HUES48 (cell line): ENCODE data around the gene ZNF556.

Experiments
- H3K27ac ChIP-seq: one replicate; pipeline ENCODE4 v1.7.0; 2013; ENCODE audit warnings: low read depth, low read length, inconsistent platforms
- H3K27me3 ChIP-seq: 2 replicates; pipeline ENCODE4 v1.6.1; 2013; ENCODE audit warnings: mild to moderate bottlenecking, low read length; ENCODE audit not compliant: control insufficient read depth, insufficient read depth
- H3K36me3 ChIP-seq: 2 replicates; pipeline ENCODE4 v1.6.1; 2013; ENCODE audit warnings: low read length; ENCODE audit not compliant: control insufficient read depth, insufficient read depth
- H3K4me1 ChIP-seq: 2 replicates; pipeline ENCODE4 v1.6.1; 2013; ENCODE audit warnings: mild to moderate bottlenecking, low read length; ENCODE audit not compliant: control insufficient read depth, insufficient read depth
- H3K4me3 ChIP-seq: 2 replicates; pipeline ENCODE4 v1.5.1; 2013; ENCODE audit warnings: mild to moderate bottlenecking, low read depth, low read length
- H3K9ac ChIP-seq: 2 replicates; pipeline ENCODE4 v1.6.1; 2013; ENCODE audit warnings: mild to moderate bottlenecking, low read depth, low read length, moderate library complexity
- H3K9me3 ChIP-seq: 2 replicates; pipeline ENCODE4 v1.6.1; 2013; ENCODE audit warnings: low read length; ENCODE audit not compliant: control insufficient read depth, insufficient read depth

ZNF556 gene

DNA sequence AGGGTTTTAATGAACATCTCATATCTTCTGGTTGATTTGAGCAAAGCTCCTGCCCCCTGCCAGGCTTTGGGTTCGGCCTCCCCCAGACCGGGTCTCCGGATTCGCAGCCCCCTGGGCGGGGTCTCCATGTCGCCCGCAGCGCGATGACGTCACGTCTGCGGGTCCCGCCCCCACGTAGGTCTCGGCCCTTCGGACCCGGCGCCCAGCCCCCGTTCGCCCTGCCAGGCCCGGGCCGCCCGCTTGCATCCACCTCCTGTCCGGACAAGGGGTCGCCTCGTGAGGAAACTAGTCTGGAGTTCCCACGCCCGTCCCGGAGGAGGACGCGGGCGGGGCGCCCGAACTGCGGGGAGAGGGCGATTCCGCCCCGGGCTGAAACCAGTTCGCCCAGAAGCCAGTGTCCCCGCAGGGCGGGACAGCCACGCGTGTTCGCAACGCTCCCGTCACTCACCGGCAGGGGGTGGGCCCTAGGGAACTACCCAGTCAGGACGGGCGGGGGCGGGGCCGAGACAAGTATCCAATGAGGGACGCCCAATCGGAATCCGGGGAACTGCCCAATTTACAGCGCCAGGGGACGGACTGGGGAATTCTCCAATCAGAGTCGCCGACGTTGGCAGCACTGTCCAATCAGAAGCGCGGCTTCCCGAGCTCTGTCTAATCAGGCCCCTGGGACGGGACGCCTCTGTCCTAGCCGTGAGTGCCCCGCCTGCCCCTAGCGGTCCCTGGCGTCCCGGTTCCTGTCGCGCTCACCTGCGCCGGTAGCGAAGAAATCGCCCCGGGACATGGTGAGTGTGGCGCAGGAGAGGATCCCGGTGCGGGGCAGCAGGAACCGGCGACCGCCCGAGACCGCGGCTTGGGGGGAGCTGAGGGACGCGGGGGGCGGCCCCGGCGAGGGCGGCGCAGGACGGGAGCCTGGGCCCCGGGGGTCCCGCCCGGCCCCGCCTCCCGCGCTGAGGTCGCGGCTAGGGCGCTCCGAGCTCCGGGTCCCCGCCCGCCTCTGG lies 26.0 kb upstream of the ZNF556 start, which contains the start of gene ZNF555:
ZNF555 (plus strand) TSS at position 682 of the 998 bp plus-strand sequence; CDS start at position 780, 98 bp downstream.
- Histone ChIP-seq H3K4me1 (0 out of 2 replicates have a peak, but pooled peaks cover 4% of the 10 kb centered on the region), H3K27ac (peak within 1 kb of the TSS; percentile 90), H3K36me3 (no peaks in the 10 kb centered on the region), H3K9ac (peak within 1 kb of the TSS; percentile 61; the same call in 1 of the 2 replicates), H3K4me3 (peak within 1 kb of the TSS; percentile 78), H3K9me3 (peaks cover 17% of the 10 kb centered on the region), H3K27me3 (0 out of 2 replicates have a peak, but pooled peaks cover 4% of the 10 kb centered on the region)

DNA sequence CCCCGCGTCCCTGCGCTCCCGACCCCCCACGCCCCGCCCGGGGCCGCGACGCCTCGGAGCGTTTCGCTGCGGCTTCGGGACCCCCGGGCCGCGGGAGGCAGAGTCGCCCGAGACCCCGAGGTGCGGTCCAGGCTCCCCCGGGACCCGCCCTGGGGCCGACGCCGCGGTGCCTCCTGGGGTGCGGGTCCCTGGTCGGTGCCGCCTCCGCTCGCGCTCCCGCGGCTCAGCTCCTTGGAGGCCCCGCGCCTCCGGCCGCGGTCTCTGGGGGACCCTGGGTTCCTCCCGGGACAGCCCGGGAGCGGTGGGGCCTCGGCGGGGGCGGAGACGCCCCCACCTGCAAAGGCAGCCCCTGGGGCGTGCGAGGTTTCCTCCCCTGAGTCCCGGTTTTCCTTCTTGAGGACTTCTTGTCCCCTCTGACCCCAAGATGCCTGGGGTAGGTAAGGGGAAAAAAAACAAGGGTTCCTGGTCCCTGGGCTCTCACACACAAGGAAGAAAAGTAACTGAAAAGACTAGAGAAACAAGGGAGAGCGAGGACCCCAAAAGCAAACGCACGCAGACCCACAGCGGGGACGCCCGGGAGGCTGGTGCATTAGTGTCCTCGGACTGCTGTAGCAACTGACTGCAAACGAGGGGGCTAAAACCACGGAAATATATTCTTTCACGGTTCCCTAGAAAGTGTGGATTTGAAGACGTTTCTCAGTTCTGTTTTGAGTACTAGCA lies 25.1 kb upstream of the ZNF556 start:
- peaks cover 13% of the 10 kb centered on the region; the same call in 1 of the 2 replicates for H3K9me3 ChIP-seq
- H3K4me3 ChIP-seq: peak overlapping the region; percentile 78
- no peaks in the 10 kb centered on the region for H3K36me3 ChIP-seq
- no peak overlapping the region for H3K27ac ChIP-seq
- 0 out of 2 replicates have a peak, but pooled peaks cover 4% of the 10 kb centered on the region for H3K4me1 ChIP-seq
- no peak overlapping the region for H3K9ac ChIP-seq
- H3K27me3 ChIP-seq: 0 out of 2 replicates have a peak, but pooled peaks cover 4% of the 10 kb centered on the region

DNA sequence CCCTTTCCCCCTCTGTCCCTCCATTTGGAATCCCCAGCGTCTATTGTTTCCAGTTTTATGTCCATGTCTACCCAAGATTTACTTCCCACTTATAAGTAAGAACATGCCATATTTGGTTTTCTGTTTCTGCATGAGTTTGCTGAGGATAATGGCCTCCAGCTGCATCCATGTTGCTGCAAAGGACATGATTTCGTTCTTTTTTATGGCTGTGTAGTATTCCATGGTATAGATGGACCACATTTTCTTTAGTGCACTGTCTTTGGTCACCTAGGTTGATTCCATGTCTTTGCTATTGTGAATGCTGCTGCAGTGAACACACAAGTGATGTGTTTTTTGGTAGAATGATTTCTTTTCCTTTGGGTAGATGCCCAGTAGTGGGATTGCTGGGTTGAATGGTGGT lies 22.0 kb upstream of the ZNF556 start:
- 0 out of 2 replicates have a peak, but pooled peaks cover 4% of the 10 kb centered on the region for H3K4me1 ChIP-seq

DNA sequence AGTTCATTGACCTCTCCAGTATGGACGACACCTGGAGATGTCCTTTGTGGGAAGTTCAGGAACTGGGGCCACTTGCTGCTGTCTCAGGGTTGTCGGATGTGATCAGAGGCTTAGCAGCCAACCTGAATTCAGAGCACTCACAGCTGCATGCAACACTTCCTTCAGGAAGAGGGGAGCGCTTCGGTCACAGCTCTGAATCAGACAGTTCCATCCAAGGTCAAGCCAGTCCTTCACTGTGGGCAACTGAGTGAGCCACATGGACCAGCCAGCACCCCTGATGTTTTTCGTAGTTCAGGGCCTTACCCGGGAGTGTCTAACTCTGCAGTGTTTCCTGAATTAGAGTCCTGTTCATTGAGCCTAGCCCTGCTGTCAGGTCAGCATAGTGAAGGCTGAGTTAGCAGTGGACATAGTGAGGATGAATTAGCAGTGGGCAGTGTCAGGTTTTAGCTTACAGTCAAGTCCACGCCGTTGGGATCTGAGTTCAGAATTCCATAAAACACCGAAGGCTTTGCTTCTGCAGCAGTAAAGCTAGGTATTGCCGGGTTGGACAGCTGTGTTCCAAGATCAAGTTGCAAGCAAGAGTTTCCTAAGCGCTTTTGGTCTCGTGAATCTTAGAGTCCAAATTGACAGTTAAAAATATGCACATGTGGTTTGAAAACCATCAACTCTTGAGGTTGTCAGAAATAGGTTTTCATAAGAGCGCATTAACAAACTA lies 20.8 kb upstream of the ZNF556 start:
- Histone ChIP-seq H3K4me1 (0 out of 2 replicates have a peak, but pooled peaks cover 4% of the 10 kb centered on the region), H3K9me3 (peaks cover 35% of the 10 kb centered on the region), H3K27me3 (0 out of 2 replicates have a peak, but pooled peaks cover 4% of the 10 kb centered on the region), H3K4me3 (no peak overlapping the region), H3K36me3 (peaks cover 8% of the 10 kb centered on the region), H3K9ac (no peak overlapping the region), H3K27ac (no peak overlapping the region)

More for the DNA sequence above, 22.0 kb upstream of the ZNF556 start:
- Histone ChIP-seq H3K27ac (no peak overlapping the region), H3K9me3 (peaks cover 23% of the 10 kb centered on the region), H3K4me3 (no peak overlapping the region), H3K27me3 (0 out of 2 replicates have a peak, but pooled peaks cover 4% of the 10 kb centered on the region), H3K36me3 (no peaks in the 10 kb centered on the region), H3K9ac (no peak overlapping the region)

DNA sequence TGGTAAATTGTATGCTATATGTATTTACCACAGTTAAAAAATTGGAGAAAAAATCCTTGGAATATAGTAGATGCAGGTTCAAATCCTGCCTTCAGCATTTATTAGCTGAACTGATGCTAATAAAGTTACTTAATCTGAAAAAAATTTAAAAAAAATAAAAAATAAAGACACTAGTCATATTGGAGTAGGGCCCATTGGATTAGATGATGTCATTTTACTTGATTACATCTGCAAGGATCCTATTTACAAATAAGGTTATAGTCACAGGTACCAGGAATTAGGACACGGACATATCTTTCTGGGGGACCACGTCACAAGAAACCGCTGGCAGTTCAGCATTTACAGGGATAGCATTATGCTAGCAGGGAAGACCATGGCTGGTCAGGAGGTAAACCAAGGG lies 19.6 kb upstream of the ZNF556 start:
- H3K36me3 ChIP-seq: peaks cover 20% of the 10 kb centered on the region
- no peaks in the 10 kb centered on the region for H3K27me3 ChIP-seq
- peaks cover 47% of the 10 kb centered on the region for H3K9me3 ChIP-seq
- H3K4me1 ChIP-seq: no peaks in the 10 kb centered on the region
- no peak overlapping the region for H3K9ac ChIP-seq
- H3K27ac ChIP-seq: no peak overlapping the region
- H3K4me3 ChIP-seq: no peak overlapping the region

DNA sequence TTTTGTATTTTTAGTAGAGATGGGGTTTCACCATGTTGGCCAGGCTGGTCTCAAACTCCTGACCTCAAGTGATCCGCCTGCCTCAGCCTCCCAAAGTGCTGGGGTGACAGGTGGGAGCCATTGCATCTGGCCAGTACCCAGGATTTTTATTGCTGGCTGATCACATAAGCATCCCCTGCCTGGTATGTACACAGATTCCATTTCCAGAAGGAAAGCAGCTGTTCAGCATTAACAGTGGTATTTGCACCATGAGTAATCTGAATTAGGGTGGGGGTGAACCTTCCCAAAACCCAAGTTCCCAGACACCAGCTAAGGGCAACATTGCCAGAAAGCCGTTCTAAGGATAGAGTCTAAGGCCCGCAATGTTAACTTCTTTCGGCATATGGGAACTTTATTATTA lies 18.5 kb upstream of the ZNF556 start:
- peaks cover 31% of the 10 kb centered on the region for H3K36me3 ChIP-seq
- peaks cover 58% of the 10 kb centered on the region for H3K9me3 ChIP-seq
- H3K4me1 ChIP-seq: no peaks in the 10 kb centered on the region
- no peak overlapping the region for H3K9ac ChIP-seq
- H3K27me3 ChIP-seq: no peaks in the 10 kb centered on the region
- no peak overlapping the region for H3K27ac ChIP-seq
- H3K4me3 ChIP-seq: no peak overlapping the region

DNA sequence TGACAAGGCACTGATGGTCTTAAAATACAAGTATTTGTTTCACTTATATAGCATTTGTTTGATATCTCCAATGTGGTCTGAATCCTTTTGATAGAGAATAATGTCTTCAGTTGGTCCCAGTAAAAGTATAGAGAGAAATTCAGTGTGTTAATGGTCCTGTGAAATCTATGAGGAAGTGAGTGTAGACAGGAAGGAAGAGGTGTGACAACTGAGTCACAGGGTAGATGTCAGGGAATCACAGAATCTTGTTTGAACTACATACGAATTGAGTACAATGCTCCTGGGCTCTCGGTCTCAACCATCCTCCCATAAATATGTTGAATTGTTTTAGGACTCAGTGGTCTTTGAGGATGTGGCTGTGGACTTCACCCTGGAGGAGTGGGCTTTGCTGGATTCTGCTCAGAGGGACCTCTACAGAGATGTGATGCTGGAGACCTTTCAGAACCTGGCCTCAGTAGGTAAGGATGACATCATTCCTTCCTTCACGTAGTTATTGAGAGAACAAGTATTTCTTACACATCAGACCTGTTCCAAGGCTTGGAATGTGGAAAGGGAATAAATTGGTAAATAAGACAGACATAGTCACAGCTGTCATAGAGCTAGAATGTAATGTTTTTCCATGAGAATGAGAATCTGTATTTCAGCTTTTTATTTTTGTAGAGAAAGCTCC lies 16.7 kb upstream of the ZNF556 start:
- Histone ChIP-seq H3K36me3 (peaks cover 39% of the 10 kb centered on the region), H3K9me3 (peaks cover 73% of the 10 kb centered on the region), H3K27ac (no peak overlapping the region), H3K27me3 (no peaks in the 10 kb centered on the region), H3K4me1 (no peaks in the 10 kb centered on the region), H3K9ac (no peak overlapping the region), H3K4me3 (no peak overlapping the region)

DNA sequence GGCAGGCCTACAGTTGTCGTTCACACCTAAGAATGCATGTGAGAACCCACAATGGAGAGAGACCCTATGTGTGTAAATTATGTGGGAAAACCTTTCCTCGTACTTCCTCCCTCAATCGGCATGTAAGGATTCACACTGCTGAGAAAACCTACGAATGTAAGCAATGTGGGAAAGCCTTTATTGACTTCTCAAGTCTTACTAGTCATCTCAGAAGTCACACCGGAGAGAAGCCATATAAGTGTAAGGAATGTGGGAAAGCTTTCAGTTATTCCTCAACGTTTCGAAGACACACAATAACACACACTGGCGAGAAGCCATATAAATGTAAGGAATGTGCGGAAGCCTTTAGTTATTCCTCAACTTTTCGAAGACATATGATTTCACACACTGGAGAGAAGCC lies 14.5 kb upstream of the ZNF556 start:
- H3K4me3 ChIP-seq: peak overlapping the region; percentile 30; the same call in 1 of the 2 replicates
- no peaks in the 10 kb centered on the region for H3K27me3 ChIP-seq
- H3K27ac ChIP-seq: no peak overlapping the region
- no peaks in the 10 kb centered on the region for H3K4me1 ChIP-seq
- peaks cover 39% of the 10 kb centered on the region for H3K36me3 ChIP-seq
- peaks cover 78% of the 10 kb centered on the region for H3K9me3 ChIP-seq
- no peak overlapping the region for H3K9ac ChIP-seq

DNA sequence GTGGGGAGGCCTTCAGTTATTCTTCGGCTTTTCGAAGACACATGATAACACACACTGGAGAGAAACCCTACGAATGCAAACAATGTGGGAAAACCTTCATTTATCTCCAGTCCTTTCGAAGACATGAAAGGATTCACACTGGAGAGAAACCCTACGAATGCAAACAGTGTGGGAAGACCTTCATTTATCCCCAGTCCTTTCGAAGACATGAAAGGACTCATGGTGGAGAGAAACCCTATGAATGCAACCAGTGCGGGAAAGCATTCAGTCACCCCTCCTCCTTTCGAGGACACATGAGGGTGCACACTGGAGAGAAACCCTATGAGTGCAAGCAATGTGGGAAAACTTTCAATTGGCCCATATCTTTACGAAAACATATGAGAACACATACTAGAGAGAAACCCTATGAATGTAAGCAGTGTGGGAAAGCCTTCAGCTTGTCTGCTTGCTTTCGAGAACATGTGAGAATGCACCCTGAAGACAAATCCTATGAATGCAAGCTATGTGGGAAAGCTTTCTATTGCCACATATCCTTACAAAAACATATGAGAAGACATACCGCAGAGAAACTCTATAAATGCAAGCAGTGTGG lies 14.0 kb upstream of the ZNF556 start:
- Histone ChIP-seq H3K9me3 (peaks cover 78% of the 10 kb centered on the region), H3K27ac (no peak overlapping the region), H3K36me3 (peaks cover 39% of the 10 kb centered on the region), H3K4me3 (peak overlapping the region; percentile 30; the same call in 1 of the 2 replicates), H3K4me1 (no peaks in the 10 kb centered on the region), H3K9ac (no peak overlapping the region), H3K27me3 (no peaks in the 10 kb centered on the region)
